Measurements from ENCODE around the gene TSSK2. TPM values are rescaled to one million over a fixed set of nuclear protein-coding genes. Genes with fewer than 3 reads are reported as not detected.

TSSK2 gene
- total and polyA plus RNA-seq, 2 of the 8 experiments (the other 6 are each of a cell fraction or from before 2014, with no cell fraction given), result not detected

- TF ChIP-seq CTCF (IDR thresholded peaks at IDR 0.05; ENCODE audit: control extremely low read depth in 1 of 3, insufficient read depth in 1 of 3, low read depth in 1 of 3, low read length in 3 of 3) (no peak), SIN3A (conservative IDR thresholded peaks at IDR 0.05 in 1 of 2, IDR thresholded peaks at IDR 0.05 in 1 of 2; ENCODE audit: low read depth in 1 of 2, low read length in 2 of 2) (no peak), KDM1A (IDR thresholded peaks at IDR 0.05; ENCODE audit: borderline replicate concordance, low read length) (no peak), EP300 (IDR thresholded peaks at IDR 0.05; ENCODE audit: borderline replicate concordance in 1 of 2, low read depth in 2 of 2, low read length in 2 of 2) (no peak), USF2 (IDR thresholded peaks at IDR 0.05; ENCODE audit: low read length) (no peak), SUZ12 (IDR thresholded peaks at IDR 0.05; ENCODE audit: low read length) (no peak), SP4 (IDR thresholded peaks at IDR 0.05; ENCODE audit: low read length) (no peak)
These were observed 6.5 kb downstream of the TSSK2 start (continued) for GRCh38 chr22:19137384-19138216.

Measured in H1 (cell line).